ENCODE measurements around the gene ARRDC1. TPM values are rescaled to one million over a fixed set of nuclear protein-coding genes. Genes with fewer than 3 reads are reported as not detected.

The ARRDC1 gene
- total RNA-seq, 1 experiment from 2014 or later, result 47.1 TPM

GRCh38 chr9:137645211-137645610, 39.7 kb downstream of the ARRDC1 start:
- DNase-seq (ENCODE audit: low read depth, low spot score) (no peak), ATAC-seq (no peak)
- TF ChIP-seq SIN3A (IDR thresholded peaks at IDR 0.05; ENCODE audit: borderline replicate concordance, insufficient read depth, low read depth, low read length) (no peak), REST (IDR thresholded peaks at IDR 0.05; ENCODE audit: insufficient read depth in 1 of 2, low read depth in 2 of 2, low read length in 1 of 2) (no peak), TCF7L2 (IDR thresholded peaks at IDR 0.05; ENCODE audit: low read depth, low read length) (no peak), POLR2AphosphoS5 (IDR thresholded peaks at IDR 0.05; ENCODE audit: low read depth, low read length) (no peak), CTCF (IDR thresholded peaks at IDR 0.05) (no peak)
- POLR2A ChIA-PET, result no interaction called here
- Histone ChIP-seq H3K27me3 (ENCODE audit: control insufficient read depth, insufficient read depth, low read length) (no peaks in the 10 kb centered on the region), H3K27ac (ENCODE audit: low read length) (no peak overlapping the region), H3K36me3 (ENCODE audit: control insufficient read depth, insufficient read depth, low read length) (no peaks in the 10 kb centered on the region), H3K4me3 (ENCODE audit: low read depth in 2 of 2, low read length in 2 of 2) (no peak overlapping the region), H3K9me3 (ENCODE audit: control insufficient read depth, insufficient read depth, low read depth, low read length) (no peaks in the 10 kb centered on the region), H3K4me1 (ENCODE audit: control insufficient read depth, insufficient read depth, low read length) (no peaks in the 10 kb centered on the region)
- in situ Hi-C loops (cut with HindIII; ENCODE audit: low pct_unique_long_range_greater_than_20kb, low sequenced_read_pairs), result no loop called here
- intact Hi-C loops (cut with micrococcal nuclease; ENCODE audit: unreplicated experiment), result no loop called here
- CTCF ChIA-PET, result no interaction called here
- BruUV-seq (replicated peaks), result no TSS peak

- H3K36me3 ChIP-seq (ENCODE audit: control insufficient read depth, insufficient read depth, low read length), result no peaks in the 10 kb centered on the region
- POLR2A ChIA-PET, result no interaction called here
Measured at GRCh38 chr9:137646341-137646740, 40.9 kb downstream of the ARRDC1 start.

More at GRCh38 chr9:137646341-137646740, 40.9 kb downstream of the ARRDC1 start:
- intact Hi-C loops (cut with micrococcal nuclease; ENCODE audit: unreplicated experiment) (no loop called here), in situ Hi-C loops (cut with HindIII; ENCODE audit: low pct_unique_long_range_greater_than_20kb, low sequenced_read_pairs) (no loop called here)
- no peak overlapping the region for H3K27ac ChIP-seq (ENCODE audit: low read length)
- H3K9me3 ChIP-seq (ENCODE audit: control insufficient read depth, insufficient read depth, low read depth, low read length), result no peaks in the 10 kb centered on the region
- ATAC-seq (no peak), DNase-seq (ENCODE audit: low read depth, low spot score) (no peak)
- CTCF ChIA-PET, result no interaction called here
- no peak overlapping the region for H3K4me3 ChIP-seq (ENCODE audit: low read depth in 2 of 2, low read length in 2 of 2)
- BruUV-seq (replicated peaks), result no TSS peak
- no peaks in the 10 kb centered on the region for H3K4me1 ChIP-seq (ENCODE audit: control insufficient read depth, insufficient read depth, low read length)
- no peak for TF ChIP-seq CTCF (IDR thresholded peaks at IDR 0.05)
- no peak for TF ChIP-seq TCF7L2 (IDR thresholded peaks at IDR 0.05; ENCODE audit: low read depth, low read length)
- TF ChIP-seq SIN3A (IDR thresholded peaks at IDR 0.05; ENCODE audit: borderline replicate concordance, insufficient read depth, low read depth, low read length), result no peak
- no peak for TF ChIP-seq REST (IDR thresholded peaks at IDR 0.05; ENCODE audit: insufficient read depth in 1 of 2, low read depth in 2 of 2, low read length in 1 of 2)
- no peak for TF ChIP-seq POLR2AphosphoS5 (IDR thresholded peaks at IDR 0.05; ENCODE audit: low read depth, low read length)
- H3K27me3 ChIP-seq (ENCODE audit: control insufficient read depth, insufficient read depth, low read length), result no peaks in the 10 kb centered on the region
